ENCODE results near the gene TSR2.
A peak's percentile ranks its signal among the peaks of the same experiment; 100 is the strongest.

The TSR2 gene

GRCh38 chrX:54439960-54440871 is at the start of gene TSR2:
TSR2 (plus strand) TSS chrX:54440404; CDS start chrX:54440422, 18 bp downstream.
- peak; percentile 67 for DNase-seq (ENCODE audit: low spot score)

- DNase-seq (ENCODE audit: low spot score) = no peak
Observed at GRCh38 chrX:54397113-54397512, 43.1 kb upstream of the TSR2 start.

- no peak for DNase-seq (ENCODE audit: low spot score)
Observed at GRCh38 chrX:54407266-54407665, 32.9 kb upstream of the TSR2 start.

- no peak for DNase-seq (ENCODE audit: low spot score)
Observed at GRCh38 chrX:54411732-54412131, 28.5 kb upstream of the TSR2 start.

- no peak for DNase-seq (ENCODE audit: low spot score)
Observed at GRCh38 chrX:54413753-54414152, 26.5 kb upstream of the TSR2 start.

- no peak for DNase-seq (ENCODE audit: low spot score)
Observed at GRCh38 chrX:54415534-54416350, 24.5 kb upstream of the TSR2 start.

GRCh38 chrX:54416965-54417364 is 23.2 kb upstream of the TSR2 start:
- DNase-seq (ENCODE audit: low spot score) = no peak

GRCh38 chrX:54419559-54420302 is 20.5 kb upstream of the TSR2 start:
- DNase-seq (ENCODE audit: low spot score) = no peak

GRCh38 chrX:54422168-54422567 is 18.0 kb upstream of the TSR2 start:
- no peak for DNase-seq (ENCODE audit: low spot score)

GRCh38 chrX:54423161-54423888 is 16.9 kb upstream of the TSR2 start:
- no peak for DNase-seq (ENCODE audit: low spot score)

GRCh38 chrX:54427837-54428424 is 12.3 kb upstream of the TSR2 start:
- no peak for DNase-seq (ENCODE audit: low spot score)

GRCh38 chrX:54430519-54430918 is 9.7 kb upstream of the TSR2 start:
- no peak for DNase-seq (ENCODE audit: low spot score)

- no peak for DNase-seq (ENCODE audit: low spot score)
Observed at GRCh38 chrX:54435121-54435520, 5.1 kb upstream of the TSR2 start.

GRCh38 chrX:54442790-54443189 is 2.6 kb downstream of the TSR2 start:
- DNase-seq (ENCODE audit: low spot score) = no peak

GRCh38 chrX:54444752-54445151 is 4.5 kb downstream of the TSR2 start:
- no peak for DNase-seq (ENCODE audit: low spot score)

- no peak for DNase-seq (ENCODE audit: low spot score)
Observed at GRCh38 chrX:54446084-54446483, 5.9 kb downstream of the TSR2 start.

- peak; percentile 14 for DNase-seq (ENCODE audit: low spot score)
Observed at GRCh38 chrX:54447461-54447860, 7.3 kb downstream of the TSR2 start.

- no peak for DNase-seq (ENCODE audit: low spot score)
Observed at GRCh38 chrX:54449929-54450328, 9.7 kb downstream of the TSR2 start.

- DNase-seq (ENCODE audit: low spot score) = peak; percentile 26
Observed at GRCh38 chrX:54452920-54453319, 12.7 kb downstream of the TSR2 start.

GRCh38 chrX:54470054-54470760 is 30.0 kb downstream of the TSR2 start:
- no peak for DNase-seq (ENCODE audit: low spot score)
